GM12874 (cell line): ENCODE data around the gene SP2.
A peak's percentile ranks its signal among the peaks of the same experiment; 100 is the strongest.

Source experiments
- CTCF ChIP-seq: IDR thresholded peaks from 2 replicates; pipeline ENCODE4 v1.5.1; 2011; ENCODE audit warnings: low read depth, mild to moderate bottlenecking, control low read depth, low read length, moderate library complexity; ENCODE audit not compliant: insufficient read depth

The SP2 gene

GRCh38 chr17:47884905-47885730, 10.9 kb upstream of the SP2 start:
- TF ChIP-seq CTCF, result no peak

GRCh38 chr17:47888293-47888692, 7.7 kb upstream of the SP2 start:
- TF ChIP-seq CTCF, result no peak

GRCh38 chr17:47889734-47890529, 6.1 kb upstream of the SP2 start:
- TF ChIP-seq CTCF, result peak; percentile 90

GRCh38 chr17:47891545-47892088, 4.4 kb upstream of the SP2 start:
- no peak for TF ChIP-seq CTCF

GRCh38 chr17:47894498-47895346, 1.3 kb upstream of the SP2 start:
- TF ChIP-seq CTCF, result no peak

GRCh38 chr17:47895347-47895855, 635 bp upstream of the SP2 start:
- TF ChIP-seq CTCF, result no peak
